HG03045 (cell line): ENCODE measurements around the gene PCDHA1.
"Not testable (repeated sequence)": the region's sequence is repeated elsewhere in the genome, so short reads cannot be mapped to it uniquely, and the experiment has no call there.

Source experiments
- ATAC-seq: cut with Tn5 transposase; IDR thresholded peaks from one replicate; pipeline ENCODE4 v1.9.1; 2021; ENCODE audit warnings: mild to moderate bottlenecking, moderate library complexity; ENCODE audit not compliant: unreplicated experiment

The PCDHA1 gene

GRCh38 chr5:140785905-140786686 lies at the start of gene PCDHA1:
Gene PCDHA1, plus strand, starts transcription at chr5:140786140.
- no peak for ATAC-seq

DNA sequence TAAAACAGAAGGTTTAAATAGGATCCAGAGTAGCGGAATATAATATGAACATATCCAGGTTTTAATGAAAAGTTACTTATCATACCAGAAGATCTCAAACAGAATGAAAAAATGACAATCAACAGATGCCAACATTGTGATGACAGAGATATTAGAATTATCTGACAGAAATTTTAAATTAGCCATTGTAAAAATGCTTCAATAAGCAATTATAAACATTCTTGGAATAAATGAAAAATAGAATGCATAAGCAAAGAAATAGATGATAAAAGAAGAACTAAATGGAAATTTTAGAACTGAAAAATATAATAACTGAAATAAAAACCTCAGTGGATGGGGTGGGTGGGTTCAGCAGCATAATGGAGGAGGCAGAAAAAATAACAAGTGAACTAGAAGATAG lies 48.5 kb upstream of the PCDHA1 start:
- ATAC-seq = no peak

DNA sequence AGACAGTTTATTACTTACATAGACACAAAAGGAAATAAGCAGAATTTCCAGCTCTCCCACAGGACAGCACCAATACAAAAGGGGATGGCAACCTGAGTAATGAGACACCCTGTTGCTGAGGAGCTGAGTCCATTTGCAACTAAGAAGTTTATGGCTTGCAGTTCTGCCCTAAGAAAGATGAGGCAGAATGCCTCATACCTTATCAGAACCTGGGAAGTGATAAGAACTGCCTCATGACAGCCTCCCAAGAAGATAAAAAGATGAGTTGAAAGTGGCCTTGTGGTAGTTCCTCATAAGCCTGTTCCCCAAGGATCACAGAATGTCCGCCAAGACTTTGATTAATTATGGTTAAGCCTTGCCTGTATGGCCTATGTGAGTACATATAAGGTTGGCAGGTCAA lies 44.0 kb upstream of the PCDHA1 start:
- no peak for ATAC-seq

DNA sequence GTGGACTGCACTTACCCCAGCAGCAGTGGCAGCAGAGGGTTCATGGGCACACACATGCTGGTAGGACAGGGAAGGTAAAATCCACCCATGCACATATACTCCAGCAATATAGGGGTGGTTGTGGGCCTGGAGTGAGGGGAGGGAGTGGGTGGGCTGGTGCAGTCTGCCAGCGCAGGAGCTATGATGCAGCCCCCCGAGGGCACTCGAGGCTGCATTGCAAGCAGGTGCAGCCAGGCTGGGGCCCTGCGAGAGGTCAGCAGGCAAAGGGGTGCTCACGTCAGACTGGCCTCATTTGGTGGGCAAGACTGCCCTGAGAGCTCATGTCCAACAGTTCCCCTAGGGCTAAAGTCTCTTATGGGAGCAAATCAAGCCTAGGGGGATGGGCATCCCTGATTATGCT lies 32.4 kb upstream of the PCDHA1 start:
- no peak for ATAC-seq

DNA sequence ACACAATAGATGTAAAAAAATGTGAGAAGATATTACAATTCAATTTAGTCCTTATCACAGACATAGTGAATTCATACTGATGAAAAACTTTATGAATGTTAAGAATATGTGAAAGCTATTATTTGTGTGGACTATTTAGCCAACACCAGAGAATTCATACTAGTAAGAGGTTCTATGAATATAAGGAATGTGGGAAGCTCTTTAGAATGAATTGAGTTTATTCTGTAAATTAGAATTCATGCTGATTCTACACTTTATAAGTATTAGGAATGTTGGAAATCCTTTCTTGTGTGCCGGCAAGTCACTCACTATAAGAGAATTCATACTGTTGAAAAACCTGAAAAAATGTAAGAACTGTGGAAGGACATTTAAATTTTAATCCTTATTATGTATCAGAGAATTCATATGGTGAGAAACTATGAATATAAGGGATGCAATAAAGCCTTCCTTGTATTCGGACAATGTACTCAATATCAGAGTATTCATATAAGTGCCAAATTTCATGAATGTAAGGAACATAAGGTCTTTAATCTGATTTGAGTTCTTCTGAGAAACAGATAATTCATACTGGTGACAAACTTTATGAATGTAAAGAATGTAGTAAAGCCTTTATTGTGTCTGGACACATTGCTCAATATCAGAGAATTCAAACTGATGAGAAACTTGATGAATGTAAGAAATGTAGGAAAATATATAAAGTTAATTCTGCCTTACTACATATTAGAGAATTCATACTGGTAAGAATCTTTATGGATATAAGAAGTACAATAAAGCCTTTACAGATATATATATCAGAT lies 21.6 kb upstream of the PCDHA1 start:
- no peak for ATAC-seq

DNA sequence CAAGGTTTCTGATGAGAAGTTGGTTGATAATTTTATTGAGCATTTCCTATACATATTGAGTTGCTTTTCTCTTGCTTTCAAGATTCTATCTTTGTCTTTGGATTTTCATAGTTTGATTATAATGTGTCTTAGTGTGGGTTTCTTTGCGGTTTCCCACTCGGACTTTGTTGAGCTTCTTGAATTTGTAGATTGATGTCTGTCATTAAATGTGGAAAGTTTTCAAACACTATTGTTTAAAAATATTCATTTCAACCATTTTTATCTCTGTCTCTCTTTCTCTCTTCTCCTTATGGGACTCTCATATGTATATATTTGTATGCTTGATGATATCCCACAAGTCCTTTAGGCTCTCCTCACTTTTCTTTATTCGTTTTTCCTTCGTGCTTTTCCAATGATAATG lies 18.5 kb upstream of the PCDHA1 start:
- no peak for ATAC-seq

GRCh38 chr5:140780512-140780911 lies 5.4 kb upstream of the PCDHA1 start:
- no peak for ATAC-seq

- ATAC-seq = not testable (repeated sequence)
Measured at GRCh38 chr5:140787422-140787821, 1.5 kb downstream of the PCDHA1 start.

GRCh38 chr5:140787849-140788504 lies 2.0 kb downstream of the PCDHA1 start:
- ATAC-seq = not testable (repeated sequence)

- ATAC-seq = no peak
Measured at GRCh38 chr5:140791089-140791488, 5.1 kb downstream of the PCDHA1 start.

GRCh38 chr5:140794595-140795258 lies 8.8 kb downstream of the PCDHA1 start, which contains the start of gene PCDHA2:
Gene PCDHA2, plus strand, starts transcription at chr5:140794852.
- no peak for ATAC-seq

GRCh38 chr5:140795259-140795641 lies 9.3 kb downstream of the PCDHA1 start:
- no peak for ATAC-seq

DNA sequence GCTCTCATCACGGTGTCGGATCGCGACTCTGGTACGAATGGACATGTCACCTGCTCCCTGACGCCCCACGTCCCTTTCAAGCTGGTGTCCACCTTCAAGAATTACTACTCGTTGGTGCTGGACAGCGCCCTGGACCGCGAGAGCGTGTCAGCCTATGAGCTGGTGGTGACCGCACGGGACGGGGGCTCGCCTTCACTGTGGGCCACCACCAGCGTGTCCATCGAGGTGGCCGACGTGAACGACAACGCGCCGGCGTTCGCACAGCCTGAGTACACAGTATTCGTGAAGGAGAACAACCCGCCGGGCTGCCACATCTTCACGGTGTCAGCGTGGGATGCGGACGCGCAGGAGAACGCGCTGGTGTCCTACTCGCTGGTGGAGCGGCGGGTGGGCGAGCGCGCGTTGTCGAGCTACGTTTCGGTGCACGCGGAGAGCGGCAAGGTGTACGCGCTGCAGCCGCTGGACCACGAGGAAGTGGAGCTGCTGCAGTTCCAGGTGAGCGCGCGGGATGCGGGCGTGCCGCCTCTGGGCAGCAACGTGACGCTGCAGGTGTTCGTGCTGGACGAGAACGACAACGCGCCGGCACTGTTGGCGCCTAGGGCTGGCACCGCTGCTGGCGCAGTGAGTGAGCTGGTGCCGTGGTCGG lies 10.3 kb downstream of the PCDHA1 start:
- ATAC-seq = not testable (repeated sequence)

- no peak for ATAC-seq
Measured at GRCh38 chr5:140796718-140797095, 10.8 kb downstream of the PCDHA1 start.

DNA sequence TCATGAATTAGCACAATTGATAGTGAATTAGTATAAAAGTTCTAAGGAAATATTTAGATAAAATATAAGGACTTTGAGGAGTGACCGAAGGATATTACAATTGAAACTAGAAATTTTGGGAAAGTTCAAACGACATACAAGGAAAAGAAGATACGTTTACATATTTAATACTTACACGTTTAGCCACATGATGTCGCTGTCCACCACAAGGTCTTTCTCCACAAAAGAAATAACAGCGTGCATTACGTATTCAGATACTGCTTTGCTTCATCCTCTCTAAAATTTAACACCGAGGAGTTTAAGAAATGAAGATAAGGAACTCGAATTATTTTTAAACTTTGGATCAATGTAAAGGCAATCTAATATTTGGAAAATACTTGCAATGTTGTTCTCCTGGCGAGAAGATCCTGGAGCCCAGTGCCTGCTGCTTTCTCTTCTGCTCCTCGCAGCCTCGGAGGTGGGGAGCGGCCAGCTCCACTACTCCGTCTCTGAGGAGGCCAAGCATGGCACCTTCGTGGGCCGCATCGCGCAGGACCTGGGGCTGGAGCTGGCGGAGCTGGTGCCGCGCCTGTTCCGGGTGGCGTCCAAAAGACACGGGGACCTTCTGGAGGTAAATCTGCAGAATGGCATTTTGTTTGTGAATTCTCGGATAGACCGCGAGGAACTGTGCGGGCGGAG lies 15.0 kb downstream of the PCDHA1 start, which contains the start of gene PCDHA3:
Gene PCDHA3, plus strand, starts transcription at position 242 of the 678 bp plus-strand sequence.
- no peak for ATAC-seq

DNA sequence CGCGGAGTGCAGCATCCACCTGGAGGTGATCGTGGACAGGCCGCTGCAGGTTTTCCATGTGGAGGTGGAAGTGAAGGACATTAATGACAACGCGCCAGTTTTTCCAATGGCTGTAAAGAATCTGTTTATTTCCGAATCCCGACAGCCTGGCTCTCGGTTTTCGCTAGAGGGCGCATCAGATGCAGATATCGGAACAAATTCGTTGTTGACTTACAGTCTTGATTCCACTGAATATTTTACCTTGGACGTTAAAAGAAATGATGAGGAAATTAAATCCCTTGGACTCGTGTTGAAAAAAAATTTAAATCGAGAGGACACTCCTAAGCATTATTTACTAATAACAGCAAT lies 15.5 kb downstream of the PCDHA1 start:
- no peak for ATAC-seq

DNA sequence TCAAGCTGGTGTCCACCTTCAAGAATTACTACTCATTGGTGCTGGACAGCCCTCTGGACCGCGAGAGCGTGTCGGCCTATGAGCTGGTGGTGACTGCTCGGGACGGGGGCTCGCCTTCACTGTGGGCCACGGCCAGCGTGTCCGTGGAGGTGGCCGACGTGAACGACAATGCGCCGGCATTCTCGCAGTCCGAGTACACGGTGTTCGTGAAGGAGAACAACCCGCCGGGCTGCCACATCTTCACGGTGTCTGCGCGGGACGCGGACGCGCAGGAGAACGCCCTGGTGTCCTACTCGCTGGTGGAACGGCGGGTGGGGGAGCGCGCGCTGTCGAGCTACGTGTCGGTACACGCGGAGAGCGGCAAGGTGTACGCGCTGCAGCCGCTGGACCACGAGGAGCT lies 16.4 kb downstream of the PCDHA1 start:
- ATAC-seq = not testable (repeated sequence)

GRCh38 chr5:140802781-140803271 lies 16.9 kb downstream of the PCDHA1 start:
- no peak for ATAC-seq

DNA sequence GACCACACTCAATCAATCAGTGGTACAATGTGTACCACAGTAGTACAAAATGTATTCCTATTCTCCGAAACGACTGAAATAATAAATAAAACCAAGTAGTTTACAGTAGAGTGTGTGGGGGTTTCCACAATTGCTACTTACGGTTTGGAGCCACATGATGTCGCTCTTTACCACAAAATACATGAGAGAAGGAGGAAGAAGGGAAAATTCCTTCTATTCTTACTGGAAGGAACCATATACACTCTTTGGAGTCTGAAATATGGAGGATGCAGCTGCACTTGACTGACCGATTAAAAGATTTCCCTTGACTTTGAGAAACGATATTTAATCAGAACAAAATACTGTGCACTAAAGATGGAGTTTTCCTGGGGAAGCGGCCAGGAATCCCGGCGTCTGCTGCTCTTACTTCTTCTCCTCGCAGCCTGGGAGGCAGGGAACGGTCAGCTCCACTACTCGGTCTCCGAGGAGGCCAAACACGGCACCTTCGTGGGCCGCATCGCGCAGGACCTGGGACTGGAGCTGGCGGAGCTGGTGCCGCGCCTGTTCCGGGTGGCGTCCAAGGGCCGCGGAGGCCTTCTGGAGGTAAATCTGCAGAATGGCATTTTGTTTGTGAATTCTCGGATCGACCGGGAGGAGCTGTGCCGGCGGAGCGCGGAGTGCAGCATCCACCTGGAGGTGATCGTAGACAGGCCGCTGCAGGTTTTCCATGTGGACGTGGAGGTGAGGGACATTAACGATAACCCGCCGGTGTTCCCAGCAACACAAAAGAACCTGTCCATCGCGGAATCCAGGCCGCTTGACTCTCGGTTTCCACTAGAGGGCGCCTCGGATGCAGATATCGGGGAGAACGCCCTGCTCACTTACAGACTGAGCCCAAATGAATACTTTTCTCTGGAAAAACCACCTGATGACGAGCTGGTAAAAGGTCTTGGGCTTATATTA lies 21.2 kb downstream of the PCDHA1 start, which contains the start of gene PCDHA4:
Gene PCDHA4, plus strand, starts transcription at position 235 of the 942 bp plus-strand sequence.
- no peak for ATAC-seq
